Neural cell (in vitro differentiated cells): ENCODE measurements around the gene IFNA8. TPM values are rescaled to one million over a fixed set of nuclear protein-coding genes. Genes with fewer than 3 reads are reported as not detected.

Experiments used
- H2AFZ ChIP-seq: fragments of 200-600, 300-800 bp; sonication (generic), shearing (Covaris generic); 2 replicates; pipeline ENCODE4 v1.6.0; 2014; ENCODE audit warnings: low read depth, mild to moderate bottlenecking, antibody characterized with exemption, low read length, moderate library complexity
- H3F3A ChIP-seq: fragments of 200-600 bp; shearing (Covaris generic); 2 replicates; pipeline ENCODE4 v1.6.1; 2016; ENCODE audit warnings: mild to moderate bottlenecking, moderate library complexity, mixed read lengths, antibody characterized with exemption, low read length; ENCODE audit not compliant: insufficient read depth, poor library complexity, severe bottlenecking
- H3K27ac ChIP-seq: fragments of 200-600, 300-800 bp; sonication (generic), shearing (Covaris generic); 2 replicates; pipeline ENCODE4 v1.5.1; 2014; ENCODE audit warnings: mild to moderate bottlenecking, low read length, moderate library complexity
- H3K27me3 ChIP-seq: fragments of 300-800, 200-600 bp; sonication (generic), shearing (Covaris generic); 2 replicates; pipeline ENCODE4 v1.6.0; 2014; ENCODE audit warnings: mild to moderate bottlenecking, low read depth, low read length, moderate library complexity; ENCODE audit not compliant: insufficient read depth
- H3K36me3 ChIP-seq: fragments of 300-800, 200-600 bp; sonication (generic), shearing (Covaris generic); 2 replicates; pipeline ENCODE4 v1.5.1; 2014; ENCODE audit warnings: mild to moderate bottlenecking, antibody characterized with exemption, low read length, moderate library complexity; ENCODE audit not compliant: insufficient read depth
- H3K4me2 ChIP-seq: fragments of 300-800, 200-600 bp; sonication (generic), shearing (Covaris generic); 2 replicates; pipeline ENCODE4 v1.6.0; 2014; ENCODE audit warnings: mild to moderate bottlenecking, low read length
- H3K4me3 ChIP-seq: fragments of 300-800, 200-600 bp; sonication (generic), shearing (Covaris generic); 2 replicates; pipeline ENCODE4 v1.5.1; 2014; ENCODE audit warnings: mild to moderate bottlenecking, low read length, moderate library complexity
- H3K79me2 ChIP-seq: fragments of 200-600 bp; shearing (Covaris generic); replicated peaks from 2 replicates; pipeline ENCODE4 v1.6.0; 2014; ENCODE audit warnings: mild to moderate bottlenecking, low read length, moderate library complexity; ENCODE audit not compliant: insufficient read depth
- H3K9ac ChIP-seq: fragments of 300-800, 200-600 bp; sonication (generic), shearing (Covaris generic); 2 replicates; pipeline ENCODE4 v1.6.1; 2016; ENCODE audit warnings: mild to moderate bottlenecking, low read length, mixed read lengths
- H3K9me2 ChIP-seq: fragments of 200-600 bp; shearing (Covaris generic); 2 replicates; pipeline ENCODE4 v1.6.1; 2016; ENCODE audit warnings: mild to moderate bottlenecking, low read length, mixed read lengths; ENCODE audit not compliant: insufficient read depth
- H3K9me3 ChIP-seq: fragments of 200-600, 300-800 bp; sonication (generic), shearing (Covaris generic); 2 replicates; pipeline ENCODE4 v1.6.1; 2016; ENCODE audit warnings: mild to moderate bottlenecking, mixed run types, low read length, moderate library complexity, mixed read lengths
- H4K20me1 ChIP-seq: fragments of 200-600 bp; shearing (Covaris generic); 2 replicates; pipeline ENCODE4 v1.6.1; 2016; ENCODE audit warnings: mild to moderate bottlenecking, mixed run types; ENCODE audit not compliant: insufficient read depth
- CTCF ChIP-seq: fragments of 450-650 bp; IDR thresholded peaks from 2 replicates; pipeline ENCODE4 v1.5.1; 2014; ENCODE audit warnings: antibody characterized with exemption, mild to moderate bottlenecking, moderate library complexity; ENCODE audit not compliant: poor library complexity, severe bottlenecking
- EP300 ChIP-seq: fragments of 450-650 bp; conservative IDR thresholded peaks from 2 replicates; pipeline ENCODE4 v1.6.1; 2014; ENCODE audit warnings: antibody characterized with exemption, mild to moderate bottlenecking, moderate library complexity; ENCODE audit not compliant: poor library complexity, severe bottlenecking
- EZH2 ChIP-seq: fragments of 200-600, 300-800 bp; shearing (Covaris generic), sonication (generic); IDR thresholded peaks from 2 replicates; pipeline ENCODE4 v1.6.1; 2014; ENCODE audit warnings: antibody characterized with exemption, low read length, borderline replicate concordance, mild to moderate bottlenecking; ENCODE audit not compliant: insufficient read depth, poor library complexity, severe bottlenecking
- MXI1 ChIP-seq: fragments of 450-650 bp; conservative IDR thresholded peaks from 2 replicates; pipeline ENCODE4 v1.6.1; 2014; ENCODE audit warnings: antibody characterized with exemption, mild to moderate bottlenecking; ENCODE audit not compliant: poor library complexity, severe bottlenecking
- POLR2AphosphoS5 ChIP-seq: IDR thresholded peaks from 2 replicates; pipeline ENCODE4 v1.6.1; 2012
- RAD21 ChIP-seq: fragments of 450-650 bp; conservative IDR thresholded peaks from 2 replicates; pipeline ENCODE4 v1.6.1; 2014; ENCODE audit warnings: antibody characterized with exemption, mild to moderate bottlenecking, moderate library complexity
- REST ChIP-seq: IDR thresholded peaks from 2 replicates; pipeline ENCODE4 v1.6.1; 2012; ENCODE audit warnings: borderline replicate concordance
- SMC3 ChIP-seq: fragments of 450-650 bp; conservative IDR thresholded peaks from 2 replicates; pipeline ENCODE4 v1.6.1; 2014; ENCODE audit warnings: antibody characterized with exemption, mild to moderate bottlenecking, moderate library complexity; ENCODE audit not compliant: poor library complexity
- TAF1 ChIP-seq: IDR thresholded peaks from 2 replicates; pipeline ENCODE4 v1.6.1; 2012; ENCODE audit warnings: low read depth
- polyA plus RNA-seq: library from polyadenylated mRNA; depleted of rRNA; stranded (reverse); fragments of >200 nt; gene quantifications from 2 replicates; pipeline ENCODE4 v1.2.3, GENCODE V29; 2014

Gene IFNA8
- polyA plus RNA-seq, 1 donor from 2014 or later = not detected

GRCh38 chr9:21402386-21403251, 6.3 kb upstream of the IFNA8 start:
- no peak for TF ChIP-seq REST
- TF ChIP-seq POLR2AphosphoS5 = no peak
- TF ChIP-seq EZH2 = no peak
- no peak for TF ChIP-seq SMC3
- TF ChIP-seq MXI1 = no peak
- no peak for TF ChIP-seq TAF1
- no peak for TF ChIP-seq EP300
- peak; percentile 21 for TF ChIP-seq CTCF
- no peaks in the 10 kb centered on the region for H3F3A ChIP-seq
- H3K4me3 ChIP-seq = peak overlapping the region; percentile 61
- no peaks in the 10 kb centered on the region for H3K9me3 ChIP-seq
- no peaks in the 10 kb centered on the region for H4K20me1 ChIP-seq
- no peak overlapping the region for H3K27ac ChIP-seq
- no peak overlapping the region for H3K4me2 ChIP-seq
- no peaks in the 10 kb centered on the region for H3K9me2 ChIP-seq
- no peaks in the 10 kb centered on the region for H3K36me3 ChIP-seq
- H2AFZ ChIP-seq = no peak overlapping the region
- H3K9ac ChIP-seq = no peak overlapping the region
- no peaks in the 10 kb centered on the region for H3K79me2 ChIP-seq
- H3K27me3 ChIP-seq = peaks cover 24% of the 10 kb centered on the region

- Histone ChIP-seq H3K9me2 (no peaks in the 10 kb centered on the region), H3K4me2 (no peak overlapping the region), H3K27me3 (peaks cover 24% of the 10 kb centered on the region), H2AFZ (no peak overlapping the region), H3K36me3 (no peaks in the 10 kb centered on the region), H3K27ac (no peak overlapping the region), H4K20me1 (no peaks in the 10 kb centered on the region), H3K9ac (no peak overlapping the region), H3K9me3 (no peaks in the 10 kb centered on the region), H3K79me2 (no peaks in the 10 kb centered on the region), H3K4me3 (no peak overlapping the region), H3F3A (no peaks in the 10 kb centered on the region)
- TF ChIP-seq TAF1 = no peak
- no peak for TF ChIP-seq POLR2AphosphoS5
- no peak for TF ChIP-seq EZH2
- no peak for TF ChIP-seq RAD21
- no peak for TF ChIP-seq EP300
- no peak for TF ChIP-seq SMC3
- TF ChIP-seq CTCF = no peak
- no peak for TF ChIP-seq REST
- no peak for TF ChIP-seq MXI1
These were observed 4.8 kb upstream of the IFNA8 start for GRCh38 chr9:21404146-21404545.
